GM21526 (cell line): Measurements from ENCODE around the gene GRID2.
A peak's percentile ranks its signal among the peaks of the same experiment; 100 is the strongest.
"Not testable (repeated sequence)": the region's sequence is repeated elsewhere in the genome, so short reads cannot be mapped to it uniquely, and the experiment has no call there.

Experiments
- ATAC-seq: cut with Tn5 transposase; IDR thresholded peaks from one replicate; pipeline ENCODE4 v1.9.1; 2021; ENCODE audit warnings: moderate library complexity; ENCODE audit not compliant: unreplicated experiment, low FRiP score

The GRID2 gene

GRCh38 chr4:92305148-92305877, 1.5 kb downstream of the GRID2 start:
- no peak for ATAC-seq

- no peak for ATAC-seq
Measured at GRCh38 chr4:92305878-92306520, 2.2 kb downstream of the GRID2 start.

GRCh38 chr4:92307181-92307580, 3.4 kb downstream of the GRID2 start:
- ATAC-seq: no peak

- no peak for ATAC-seq
Measured at GRCh38 chr4:92307866-92308265, 4.1 kb downstream of the GRID2 start.

GRCh38 chr4:92317047-92317446, 13.3 kb downstream of the GRID2 start:
- ATAC-seq: no peak

- no peak for ATAC-seq
Measured at GRCh38 chr4:92328095-92328494, 24.3 kb downstream of the GRID2 start.

GRCh38 chr4:92333016-92333415, 29.2 kb downstream of the GRID2 start:
- ATAC-seq: no peak

GRCh38 chr4:92334716-92335350, 31.1 kb downstream of the GRID2 start:
- no peak for ATAC-seq

- no peak for ATAC-seq
Measured at GRCh38 chr4:92339676-92340075, 35.9 kb downstream of the GRID2 start.

- no peak for ATAC-seq
Measured at GRCh38 chr4:92344216-92344615, 40.5 kb downstream of the GRID2 start.

- no peak for ATAC-seq
Measured at GRCh38 chr4:92346289-92346688, 42.5 kb downstream of the GRID2 start.

- ATAC-seq: no peak
Measured at GRCh38 chr4:92357966-92358365, 54.2 kb downstream of the GRID2 start.

- no peak for ATAC-seq
Measured at GRCh38 chr4:92359491-92359890, 55.7 kb downstream of the GRID2 start.

GRCh38 chr4:92362028-92362427, 58.3 kb downstream of the GRID2 start:
- no peak for ATAC-seq

GRCh38 chr4:92368653-92369052, 64.9 kb downstream of the GRID2 start:
- ATAC-seq: no peak

GRCh38 chr4:92381616-92382015, 77.8 kb downstream of the GRID2 start:
- ATAC-seq: no peak

- ATAC-seq: no peak
Measured at GRCh38 chr4:92382128-92382527, 78.4 kb downstream of the GRID2 start.

- peak; percentile 91 for ATAC-seq
Measured at GRCh38 chr4:92387459-92388069, 83.8 kb downstream of the GRID2 start.

GRCh38 chr4:92399032-92399431, 95.3 kb downstream of the GRID2 start:
- no peak for ATAC-seq

GRCh38 chr4:92403525-92403924, 99.8 kb downstream of the GRID2 start:
- ATAC-seq: not testable (repeated sequence)

GRCh38 chr4:92406488-92406887, 102.7 kb downstream of the GRID2 start:
- ATAC-seq: no peak
